ENCODE data around the gene SYTL5.
"Not testable (repeated sequence)": the region's sequence is repeated elsewhere in the genome, so short reads cannot be mapped to it uniquely, and the experiment has no call there.

SYTL5 gene

GRCh38 chrX:38006291-38006690, at the start of gene SYTL5:
SYTL5 (plus strand) TSS chrX:38006553; CDS start chrX:38033890, 27,337 bp downstream.
- no peak within 1 kb of the TSS for H3K4me3 ChIP-seq (ENCODE audit: low read depth, low read length)
- DNase-seq (ENCODE audit: low read depth) = no peak

- peak; percentile 42 for DNase-seq (ENCODE audit: low read depth)
These were observed 47.7 kb upstream of the SYTL5 start for GRCh38 chrX:37958525-37959211.

GRCh38 chrX:37959212-37960021, 46.9 kb upstream of the SYTL5 start:
- DNase-seq (ENCODE audit: low read depth) = no peak
- H3K4me3 ChIP-seq (ENCODE audit: low read depth, low read length) = no peak overlapping the region

More at GRCh38 chrX:37958525-37959211, 47.7 kb upstream of the SYTL5 start:
- H3K4me3 ChIP-seq (ENCODE audit: low read depth, low read length) = no peak overlapping the region

GRCh38 chrX:37961118-37961517, 45.2 kb upstream of the SYTL5 start:
- no peak for DNase-seq (ENCODE audit: low read depth)
- H3K4me3 ChIP-seq (ENCODE audit: low read depth, low read length) = no peak overlapping the region

- no peak overlapping the region for H3K4me3 ChIP-seq (ENCODE audit: low read depth, low read length)
- no peak for DNase-seq (ENCODE audit: low read depth)
These were observed 38.6 kb upstream of the SYTL5 start for GRCh38 chrX:37967714-37968113.

- H3K4me3 ChIP-seq (ENCODE audit: low read depth, low read length) = no peak overlapping the region
- DNase-seq (ENCODE audit: low read depth) = no peak
These were observed 30.9 kb upstream of the SYTL5 start for GRCh38 chrX:37975421-37975820.

GRCh38 chrX:37976153-37976552, 30.2 kb upstream of the SYTL5 start:
- H3K4me3 ChIP-seq (ENCODE audit: low read depth, low read length) = no peak overlapping the region
- DNase-seq (ENCODE audit: low read depth) = no peak

GRCh38 chrX:37984880-37985279, 21.5 kb upstream of the SYTL5 start:
- H3K4me3 ChIP-seq (ENCODE audit: low read depth, low read length) = no peak overlapping the region
- no peak for DNase-seq (ENCODE audit: low read depth)

- no peak overlapping the region for H3K4me3 ChIP-seq (ENCODE audit: low read depth, low read length)
- no peak for DNase-seq (ENCODE audit: low read depth)
These were observed 19.5 kb upstream of the SYTL5 start for GRCh38 chrX:37986893-37987292.

- no peak for DNase-seq (ENCODE audit: low read depth)
These were observed 17.0 kb upstream of the SYTL5 start for GRCh38 chrX:37989304-37989703.

GRCh38 chrX:37991303-37991702, 15.1 kb upstream of the SYTL5 start:
- not testable (repeated sequence) for DNase-seq (ENCODE audit: low read depth); H3K4me3 ChIP-seq (ENCODE audit: low read depth, low read length)

More at GRCh38 chrX:37989304-37989703, 17.0 kb upstream of the SYTL5 start:
- H3K4me3 ChIP-seq (ENCODE audit: low read depth, low read length) = no peak overlapping the region

- no peak for DNase-seq (ENCODE audit: low read depth)
- H3K4me3 ChIP-seq (ENCODE audit: low read depth, low read length) = no peak overlapping the region
These were observed 13.2 kb upstream of the SYTL5 start for GRCh38 chrX:37993176-37993575.

- no peak for DNase-seq (ENCODE audit: low read depth)
- no peak overlapping the region for H3K4me3 ChIP-seq (ENCODE audit: low read depth, low read length)
These were observed 12.3 kb upstream of the SYTL5 start for GRCh38 chrX:37993837-37994619.

GRCh38 chrX:37995428-37995827, 10.9 kb upstream of the SYTL5 start:
- DNase-seq (ENCODE audit: low read depth) = no peak

GRCh38 chrX:37997096-37997495, 9.3 kb upstream of the SYTL5 start:
- DNase-seq (ENCODE audit: low read depth) = no peak
- H3K4me3 ChIP-seq (ENCODE audit: low read depth, low read length) = no peak overlapping the region

More at GRCh38 chrX:37995428-37995827, 10.9 kb upstream of the SYTL5 start:
- H3K4me3 ChIP-seq (ENCODE audit: low read depth, low read length) = no peak overlapping the region

- DNase-seq (ENCODE audit: low read depth) = peak; percentile 33
- no peak overlapping the region for H3K4me3 ChIP-seq (ENCODE audit: low read depth, low read length)
These were observed 7.6 kb upstream of the SYTL5 start for GRCh38 chrX:37998586-37999262.

- no peak for DNase-seq (ENCODE audit: low read depth)
- no peak overlapping the region for H3K4me3 ChIP-seq (ENCODE audit: low read depth, low read length)
These were observed 5.6 kb upstream of the SYTL5 start for GRCh38 chrX:38000706-38001105.

- no peak for DNase-seq (ENCODE audit: low read depth)
- H3K4me3 ChIP-seq (ENCODE audit: low read depth, low read length) = no peak overlapping the region
These were observed 2.3 kb upstream of the SYTL5 start for GRCh38 chrX:38004046-38004445.

GRCh38 chrX:38006778-38007177, 425 bp downstream of the SYTL5 start:
- no peak for DNase-seq (ENCODE audit: low read depth)
- H3K4me3 ChIP-seq (ENCODE audit: low read depth, low read length) = no peak overlapping the region
